Astrocyte of the spinal cord (primary cell): ENCODE measurements around the gene LAP3.
A peak's percentile ranks its signal among the peaks of the same experiment; 100 is the strongest.

Experiments
- DNase-seq: peaks from one replicate; pipeline ENCODE4 v3.0.0; 2011; ENCODE audit warnings: low read depth, low spot score
- H3K4me3 ChIP-seq: 2 replicates; pipeline ENCODE4 v1.5.1; 2011; ENCODE audit warnings: low read depth, mild to moderate bottlenecking, low read length, moderate library complexity
- in situ Hi-C: cut with HindIII; loops from 2 replicates; pipeline ENCODE4 v1.10.0; 2017; ENCODE audit warnings: low sequenced_read_pairs
- TF ChIP-seq, protein P1 (sequence below): IDR thresholded peaks from 2 replicates; pipeline ENCODE4 v1.5.1; 2012; ENCODE audit warnings: low read depth, mild to moderate bottlenecking, low read length, inconsistent platforms

LAP3 gene

DNA sequence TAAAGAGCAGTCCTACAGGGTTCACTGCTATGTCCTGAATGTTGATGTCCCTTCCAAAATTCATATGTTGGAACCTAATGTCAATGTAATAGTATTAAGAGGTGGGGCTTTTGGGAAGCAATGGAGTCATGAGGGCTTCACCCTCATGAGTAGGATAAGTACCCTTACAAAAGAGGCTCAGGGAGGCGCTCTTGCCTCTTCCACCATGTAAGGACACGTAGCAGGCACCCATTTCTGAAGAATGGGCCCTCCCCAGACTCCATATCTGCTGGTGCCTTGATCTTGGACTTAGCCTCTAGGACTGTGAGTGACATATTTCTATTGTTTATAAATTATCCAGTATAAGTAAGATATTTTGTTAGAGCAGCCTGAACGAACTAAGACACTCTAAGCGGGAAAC is 53.2 kb downstream of the LAP3 start:
- no peak for DNase-seq
- H3K4me3 ChIP-seq: no peak overlapping the region
- in situ Hi-C loops: no loop called here
- TF ChIP-seq, protein P1, sequence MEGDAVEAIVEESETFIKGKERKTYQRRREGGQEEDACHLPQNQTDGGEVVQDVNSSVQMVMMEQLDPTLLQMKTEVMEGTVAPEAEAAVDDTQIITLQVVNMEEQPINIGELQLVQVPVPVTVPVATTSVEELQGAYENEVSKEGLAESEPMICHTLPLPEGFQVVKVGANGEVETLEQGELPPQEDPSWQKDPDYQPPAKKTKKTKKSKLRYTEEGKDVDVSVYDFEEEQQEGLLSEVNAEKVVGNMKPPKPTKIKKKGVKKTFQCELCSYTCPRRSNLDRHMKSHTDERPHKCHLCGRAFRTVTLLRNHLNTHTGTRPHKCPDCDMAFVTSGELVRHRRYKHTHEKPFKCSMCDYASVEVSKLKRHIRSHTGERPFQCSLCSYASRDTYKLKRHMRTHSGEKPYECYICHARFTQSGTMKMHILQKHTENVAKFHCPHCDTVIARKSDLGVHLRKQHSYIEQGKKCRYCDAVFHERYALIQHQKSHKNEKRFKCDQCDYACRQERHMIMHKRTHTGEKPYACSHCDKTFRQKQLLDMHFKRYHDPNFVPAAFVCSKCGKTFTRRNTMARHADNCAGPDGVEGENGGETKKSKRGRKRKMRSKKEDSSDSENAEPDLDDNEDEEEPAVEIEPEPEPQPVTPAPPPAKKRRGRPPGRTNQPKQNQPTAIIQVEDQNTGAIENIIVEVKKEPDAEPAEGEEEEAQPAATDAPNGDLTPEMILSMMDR: no peak

DNA sequence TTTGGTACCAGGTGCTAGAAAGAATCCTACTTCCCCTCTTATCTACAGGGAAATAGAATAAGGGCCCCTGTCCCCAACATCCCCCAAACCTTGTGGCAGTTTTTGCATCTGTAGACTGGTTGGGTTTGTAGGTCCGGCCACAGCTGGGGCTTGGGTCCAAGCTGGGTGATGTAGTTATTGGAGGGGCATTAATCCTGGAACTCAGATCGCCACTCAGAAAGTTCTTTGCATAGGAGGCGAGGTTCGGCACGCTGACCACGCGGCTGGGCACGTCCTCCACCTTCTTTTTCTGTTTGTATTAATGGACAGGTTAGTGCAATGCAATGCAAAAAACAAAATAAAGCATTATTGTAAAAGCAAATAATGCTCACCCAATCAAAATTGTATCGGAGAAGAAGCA is 56.6 kb downstream of the LAP3 start:
- DNase-seq: no peak
- TF ChIP-seq, protein P1: no peak
- in situ Hi-C loops: no loop called here
- H3K4me3 ChIP-seq: no peak overlapping the region

DNA sequence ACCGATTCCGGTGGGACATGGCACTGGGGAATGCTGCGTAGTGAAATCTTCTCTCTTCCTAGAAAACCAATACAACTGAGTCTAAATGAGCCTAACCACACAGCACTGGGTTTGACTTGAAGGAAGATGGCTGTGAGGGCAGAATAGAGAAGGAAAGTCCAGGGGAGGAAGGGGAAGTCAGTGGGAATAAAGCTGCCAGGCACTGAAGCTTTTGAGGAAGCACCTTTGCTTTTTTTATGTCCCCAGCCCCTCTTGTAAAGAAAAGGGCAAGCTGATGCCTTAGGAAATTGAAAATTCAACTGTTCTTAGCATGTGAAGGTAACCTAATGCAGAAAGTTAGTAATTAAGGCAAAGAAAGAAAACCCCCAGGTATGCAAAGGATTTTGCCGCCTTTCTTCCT is 58.1 kb downstream of the LAP3 start:
- TF ChIP-seq, protein P1: no peak
- no peak for DNase-seq
- in situ Hi-C loops: no loop called here
- no peak overlapping the region for H3K4me3 ChIP-seq

DNA sequence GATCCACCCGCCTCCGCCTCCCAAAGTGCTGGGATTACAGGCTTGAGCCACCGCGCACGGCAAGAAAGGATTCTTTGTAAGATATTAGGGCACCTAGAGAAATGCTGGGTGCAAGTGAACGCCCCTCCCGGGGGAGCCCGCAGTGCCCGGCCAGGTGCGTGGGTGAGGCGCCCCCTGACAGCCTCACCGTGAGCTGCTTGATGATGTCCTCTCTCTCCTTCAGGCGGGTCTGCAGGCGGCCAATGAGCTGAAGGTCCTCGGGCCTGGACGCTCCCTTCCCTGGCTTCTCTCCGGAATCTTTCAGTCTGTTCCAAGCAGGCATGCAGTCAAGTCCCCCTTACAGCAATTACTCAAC is 59.3 kb downstream of the LAP3 start:
- in situ Hi-C loops: no loop called here
- TF ChIP-seq, protein P1: no peak
- no peak for DNase-seq
- no peak overlapping the region for H3K4me3 ChIP-seq

DNA sequence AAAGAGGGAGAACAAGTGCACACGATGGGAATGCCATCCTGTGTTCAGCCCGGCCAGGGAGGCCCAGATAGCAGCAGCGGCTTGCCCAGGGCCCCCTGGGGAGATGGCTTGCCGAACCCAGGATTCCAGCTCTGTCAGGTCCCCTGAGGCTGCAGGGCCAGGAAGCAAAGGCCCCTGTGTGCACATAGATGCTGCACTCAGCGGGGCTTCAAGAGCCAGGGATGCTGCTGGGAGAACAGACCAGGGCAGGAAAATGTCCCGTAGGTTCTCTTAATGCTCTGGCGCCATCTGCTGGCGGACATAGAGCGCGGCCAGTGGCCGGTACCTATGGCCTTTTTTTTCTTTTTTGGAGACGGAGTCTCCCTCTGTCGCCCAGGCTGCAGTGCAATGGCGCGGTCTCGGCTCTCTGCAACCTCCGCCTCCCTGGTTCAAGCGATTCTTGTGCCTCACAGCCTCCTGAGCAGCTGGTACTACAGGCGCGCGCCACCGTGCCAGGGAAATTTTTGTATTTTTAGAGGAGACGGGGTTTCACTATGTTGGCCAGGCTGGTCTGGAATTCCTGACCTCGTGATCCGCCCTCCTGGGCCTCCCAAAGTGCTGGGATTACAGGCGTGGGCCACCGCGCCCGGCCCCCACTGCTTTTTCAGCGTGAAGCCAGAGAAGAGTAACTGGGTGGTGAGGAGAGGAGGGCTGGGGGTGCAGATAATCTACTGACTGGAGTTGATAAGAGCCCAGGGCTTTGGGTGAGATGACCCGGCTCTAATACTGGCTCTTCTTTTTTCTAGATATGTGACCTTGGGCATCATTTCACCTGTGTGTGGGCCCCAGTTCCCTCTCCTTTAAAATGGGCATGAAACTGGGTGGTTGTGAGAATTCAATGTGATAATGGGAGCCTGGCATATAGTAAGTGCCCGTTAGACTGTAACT is 60.0 kb downstream of the LAP3 start:
- TF ChIP-seq, protein P1: peak; percentile 93
- in situ Hi-C loops: no loop called here
- H3K4me3 ChIP-seq: no peak overlapping the region
- peak; percentile 72 for DNase-seq

DNA sequence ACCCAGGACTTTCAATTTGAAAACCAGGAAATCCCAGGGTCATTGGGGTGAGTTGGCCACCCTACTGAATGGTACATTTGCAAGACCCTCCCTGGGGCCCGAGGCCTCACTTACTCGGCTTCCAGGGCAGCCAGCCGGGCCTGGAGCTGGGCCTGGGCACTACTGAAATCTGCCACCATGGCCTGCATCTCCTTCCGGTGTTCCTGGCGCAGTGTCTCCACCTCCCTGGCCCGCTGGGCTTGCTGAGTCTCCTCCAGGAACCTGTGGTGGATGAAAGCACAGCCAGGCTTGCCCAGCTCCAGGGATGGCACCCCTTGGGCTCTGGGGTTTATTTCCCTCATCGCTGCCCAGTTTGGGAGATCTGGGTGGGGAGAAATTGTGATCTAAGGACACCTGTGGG is 62.1 kb downstream of the LAP3 start:
- H3K4me3 ChIP-seq: no peak overlapping the region
- TF ChIP-seq, protein P1: no peak
- DNase-seq: no peak
- in situ Hi-C loops: no loop called here
